Mesenchymal stem cell (in vitro differentiated cells and primary cell): ENCODE data around the gene LRRC53.

Experiments
- DNase-seq: peaks from one replicate; pipeline ENCODE4 v3.0.0-alpha.2; 2013
- H2AFZ ChIP-seq: one replicate; pipeline ENCODE4 v1.6.1; 2013; ENCODE audit warnings: low read depth, mild to moderate bottlenecking, control low read depth, inconsistent platforms, low read length, moderate library complexity
- H2AK5ac ChIP-seq: 2 replicates; pipeline ENCODE4 v1.6.1; 2013; ENCODE audit warnings: low read length, moderate library complexity, mild to moderate bottlenecking, inconsistent platforms; ENCODE audit not compliant: severe bottlenecking
- H2BK120ac ChIP-seq: one replicate; pipeline ENCODE4 v1.6.1; 2013; ENCODE audit warnings: low read depth, mild to moderate bottlenecking, inconsistent platforms, low read length, moderate library complexity
- H2BK12ac ChIP-seq, 2 experiments: one replicate each; pipeline ENCODE4 v1.6.1; 2013; ENCODE audit warnings: inconsistent platforms in 2 of 2, low read length in 2 of 2, mild to moderate bottlenecking in 2 of 2, moderate library complexity in 2 of 2, control low read depth in 1 of 2
- H2BK15ac ChIP-seq: one replicate; pipeline ENCODE4 v1.6.1; 2013; ENCODE audit warnings: mild to moderate bottlenecking, low read depth, inconsistent platforms; ENCODE audit not compliant: poor library complexity, severe bottlenecking
- H2BK5ac ChIP-seq: 2 replicates; pipeline ENCODE4 v1.6.1; 2013; ENCODE audit warnings: low read depth, mild to moderate bottlenecking, low read length, control low read depth, inconsistent platforms; ENCODE audit not compliant: poor library complexity, severe bottlenecking
- H3K14ac ChIP-seq, 2 experiments: one replicate each; pipeline ENCODE4 v1.6.1; 2013; ENCODE audit warnings: inconsistent platforms in 2 of 2, low read length in 2 of 2, control low read depth in 1 of 2, mild to moderate bottlenecking in 1 of 2, moderate library complexity in 1 of 2
- H3K18ac ChIP-seq, 2 experiments: one replicate each; pipeline ENCODE4 v1.6.1; 2013; ENCODE audit warnings: inconsistent platforms in 2 of 2, low read length in 2 of 2, control low read depth in 1 of 2, low read depth in 1 of 2, mild to moderate bottlenecking in 1 of 2
- H3K23ac ChIP-seq, 2 experiments: one replicate each; pipeline ENCODE4 v1.6.1; 2013; ENCODE audit warnings: inconsistent platforms in 2 of 2, low read length in 2 of 2, mild to moderate bottlenecking in 2 of 2, moderate library complexity in 2 of 2, control low read depth in 1 of 2
- H3K27ac ChIP-seq: 2 replicates; pipeline ENCODE4 v1.5.1; 2013; ENCODE audit warnings: mild to moderate bottlenecking, moderate library complexity, low read length, control low read depth, inconsistent platforms; ENCODE audit not compliant: poor library complexity, severe bottlenecking
- H3K27me3 ChIP-seq, 2 experiments: 2 replicates each; pipeline versions ENCODE4 v1.6.1 to v1.7.0; 2013; ENCODE audit warnings: low read length in 2 of 2, mild to moderate bottlenecking in 2 of 2, moderate library complexity in 2 of 2, control low read depth in 1 of 2, inconsistent platforms in 1 of 2; ENCODE audit not compliant: control insufficient read depth in 1 of 2, insufficient read depth in 1 of 2
- H3K36me3 ChIP-seq, 2 experiments: 2 replicates each; pipeline versions ENCODE4 v1.6.1 to v1.7.0; 2013; ENCODE audit warnings: low read length in 2 of 2, control low read depth in 1 of 2, inconsistent platforms in 1 of 2, low read depth in 1 of 2, mild to moderate bottlenecking in 1 of 2; ENCODE audit not compliant: insufficient read depth in 2 of 2, control insufficient read depth in 1 of 2
- H3K4ac ChIP-seq, 2 experiments: one replicate each; pipeline ENCODE4 v1.6.1; 2013; ENCODE audit warnings: inconsistent platforms in 2 of 2, low read length in 2 of 2, mild to moderate bottlenecking in 2 of 2, moderate library complexity in 2 of 2, control low read depth in 1 of 2, low read depth in 1 of 2
- H3K4me1 ChIP-seq: 2 replicates; pipeline ENCODE4 v1.6.1; 2013; ENCODE audit warnings: low read depth, low read length, control low read depth; ENCODE audit not compliant: control insufficient read depth, insufficient read depth
- H3K4me2 ChIP-seq: 2 replicates; pipeline ENCODE4 v1.6.1; 2013; ENCODE audit warnings: low read length, mild to moderate bottlenecking, inconsistent platforms; ENCODE audit not compliant: poor library complexity, severe bottlenecking
- H3K4me3 ChIP-seq, 2 experiments: 2 replicates each; pipeline versions ENCODE4 v1.5.1 to v1.7.0; 2013; ENCODE audit warnings: low read length in 2 of 2, mild to moderate bottlenecking in 2 of 2, control low read depth in 1 of 2, low read depth in 1 of 2; ENCODE audit not compliant: insufficient read depth in 1 of 2
- H3K79me1 ChIP-seq: replicated peaks from 2 replicates; pipeline ENCODE4 v1.6.1; 2013; ENCODE audit warnings: mild to moderate bottlenecking, control low read depth, low read length, inconsistent platforms; ENCODE audit not compliant: poor library complexity, severe bottlenecking
- H3K9ac ChIP-seq: 2 replicates; pipeline ENCODE4 v1.7.0; 2013; ENCODE audit warnings: mild to moderate bottlenecking, low read length, moderate library complexity
- H3K9me3 ChIP-seq: 2 replicates; pipeline ENCODE4 v1.7.0; 2013; ENCODE audit warnings: mild to moderate bottlenecking, low read length; ENCODE audit not compliant: control insufficient read depth
- H4K8ac ChIP-seq: one replicate; pipeline ENCODE4 v1.6.1; 2013; ENCODE audit warnings: inconsistent platforms, mild to moderate bottlenecking, low read length, moderate library complexity
- H4K91ac ChIP-seq: one replicate; pipeline ENCODE4 v1.6.1; 2013; ENCODE audit warnings: mild to moderate bottlenecking, low read length, inconsistent platforms
- WGBS: methylation state at CpG from one replicate; pipeline ENCODE4 v1.1.7; 2013; ENCODE audit warnings: mixed read lengths; 5-methylcytosine and 5-hydroxymethylcytosine counted together

Gene LRRC53

GRCh38 chr1:74498901-74499300, 13.5 kb downstream of the LRRC53 start:
- no peak for DNase-seq
- H3K4me3 ChIP-seq, result no peak overlapping the region
- H3K4ac ChIP-seq, result no peak overlapping the region
- no peak overlapping the region for H2BK120ac ChIP-seq
- no peaks in the 10 kb centered on the region for H3K4me1 ChIP-seq
- no peak overlapping the region for H3K18ac ChIP-seq
- H2AK5ac ChIP-seq, result no peak overlapping the region
- no peak overlapping the region for H3K4me2 ChIP-seq
- no peaks in the 10 kb centered on the region for H3K79me1 ChIP-seq
- H2AFZ ChIP-seq, result no peak overlapping the region
- no peaks in the 10 kb centered on the region for H3K36me3 ChIP-seq
- H3K27ac ChIP-seq, result no peak overlapping the region
- H3K9ac ChIP-seq, result no peak overlapping the region
- H4K91ac ChIP-seq, result no peak overlapping the region
- H2BK12ac ChIP-seq, result no peak overlapping the region
- H2BK5ac ChIP-seq, result no peak overlapping the region
- H2BK15ac ChIP-seq, result no peak overlapping the region
- H3K23ac ChIP-seq, result no peak overlapping the region
- H3K27me3 ChIP-seq, result no peaks in the 10 kb centered on the region
- no peaks in the 10 kb centered on the region for H3K9me3 ChIP-seq
- no peak overlapping the region for H3K14ac ChIP-seq
- no peak overlapping the region for H4K8ac ChIP-seq
- WGBS, result no CpG with 5 or more reads among the region's 3 CpGs

- H3K14ac ChIP-seq, result no peak overlapping the region
- no peak overlapping the region for H3K4me3 ChIP-seq
- H2AK5ac ChIP-seq, result no peak overlapping the region
- no peak overlapping the region for H2BK120ac ChIP-seq
- no peaks in the 10 kb centered on the region for H3K79me1 ChIP-seq
- no peak overlapping the region for H2BK5ac ChIP-seq
- H3K27me3 ChIP-seq, result no peaks in the 10 kb centered on the region
- H4K91ac ChIP-seq, result no peak overlapping the region
- H3K23ac ChIP-seq, result no peak overlapping the region
- H3K4me2 ChIP-seq, result no peak overlapping the region
- no peak for DNase-seq
- no peak overlapping the region for H4K8ac ChIP-seq
- H3K18ac ChIP-seq, result no peak overlapping the region
- no peak overlapping the region for H3K4ac ChIP-seq
- no peak overlapping the region for H2BK12ac ChIP-seq
- no peak overlapping the region for H2AFZ ChIP-seq
- no peak overlapping the region for H3K27ac ChIP-seq
- H3K4me1 ChIP-seq, result no peaks in the 10 kb centered on the region
- no peak overlapping the region for H3K9ac ChIP-seq
- no peaks in the 10 kb centered on the region for H3K9me3 ChIP-seq
- no peaks in the 10 kb centered on the region for H3K36me3 ChIP-seq
- no peak overlapping the region for H2BK15ac ChIP-seq
Observed at GRCh38 chr1:74496669-74497068, 15.7 kb downstream of the LRRC53 start.

- Histone ChIP-seq H3K27ac (no peak overlapping the region), H4K8ac (no peak overlapping the region), H3K9me3 (no peaks in the 10 kb centered on the region), H3K18ac (no peak overlapping the region), H3K79me1 (no peaks in the 10 kb centered on the region), H2AK5ac (no peak overlapping the region), H4K91ac (no peak overlapping the region), H3K4me1 (no peaks in the 10 kb centered on the region), H3K4ac (no peak overlapping the region), H3K9ac (no peak overlapping the region), H3K27me3 (no peaks in the 10 kb centered on the region), H2AFZ (no peak overlapping the region), H3K4me3 (no peak overlapping the region), H3K4me2 (no peak overlapping the region), H3K23ac (no peak overlapping the region), H3K36me3 (no peaks in the 10 kb centered on the region), H3K14ac (no peak overlapping the region), H2BK12ac (no peak overlapping the region), H2BK120ac (no peak overlapping the region), H2BK15ac (no peak overlapping the region), H2BK5ac (no peak overlapping the region)
- WGBS, result 71% methylated on average over 1 of the region's 1 CpG
- no peak for DNase-seq
Observed at GRCh38 chr1:74486036-74486435, 26.4 kb downstream of the LRRC53 start.

- no peak overlapping the region for H2BK15ac ChIP-seq
- H3K4me1 ChIP-seq, result no peaks in the 10 kb centered on the region
- H3K4me2 ChIP-seq, result no peak overlapping the region
- no peak overlapping the region for H3K4me3 ChIP-seq
- H3K36me3 ChIP-seq, result no peaks in the 10 kb centered on the region
- H3K23ac ChIP-seq, result no peak overlapping the region
- no peak overlapping the region for H3K4ac ChIP-seq
- H4K91ac ChIP-seq, result no peak overlapping the region
- H4K8ac ChIP-seq, result no peak overlapping the region
- no peak overlapping the region for H3K27ac ChIP-seq
- no peak overlapping the region for H3K14ac ChIP-seq
- 85% methylated on average over 2 of the region's 3 CpGs for WGBS
- no peak for DNase-seq
- H2AFZ ChIP-seq, result no peak overlapping the region
- no peak overlapping the region for H2AK5ac ChIP-seq
- no peaks in the 10 kb centered on the region for H3K79me1 ChIP-seq
- H3K9ac ChIP-seq, result no peak overlapping the region
- no peak overlapping the region for H2BK120ac ChIP-seq
- no peaks in the 10 kb centered on the region for H3K27me3 ChIP-seq
- H3K9me3 ChIP-seq, result no peaks in the 10 kb centered on the region
- no peak overlapping the region for H2BK12ac ChIP-seq
- H3K18ac ChIP-seq, result no peak overlapping the region
- no peak overlapping the region for H2BK5ac ChIP-seq
Observed at GRCh38 chr1:74485622-74486021, 26.8 kb downstream of the LRRC53 start.
